Endothelial cell (in vitro differentiated cells): ENCODE results near the gene ALDH4A1. TPM values are rescaled to one million over a fixed set of nuclear protein-coding genes. Genes with fewer than 3 reads are reported as not detected.
A peak's percentile ranks its signal among the peaks of the same experiment; 100 is the strongest.

Source experiments
- DNase-seq: peaks from one replicate; pipeline ENCODE4 v3.0.0; 2021; ENCODE audit warnings: low spot score
- H3K27ac Mint-ChIP-seq: one replicate; pipeline ENCODE4 v1.8.0; 2021; ENCODE audit warnings: mixed read lengths, inconsistent platforms; ENCODE audit not compliant: unreplicated experiment
- H3K27me3 Mint-ChIP-seq: one replicate; pipeline ENCODE4 v1.8.0; 2021; ENCODE audit warnings: mild to moderate bottlenecking, moderate library complexity, mixed read lengths, inconsistent platforms; ENCODE audit not compliant: unreplicated experiment
- H3K36me3 Mint-ChIP-seq: one replicate; pipeline ENCODE4 v1.8.0; 2021; ENCODE audit warnings: mild to moderate bottlenecking, low read depth, mixed read lengths, inconsistent platforms; ENCODE audit not compliant: unreplicated experiment
- H3K4me1 Mint-ChIP-seq: one replicate; pipeline ENCODE4 v1.8.0; 2021; ENCODE audit warnings: mild to moderate bottlenecking, mixed read lengths, inconsistent platforms; ENCODE audit not compliant: unreplicated experiment
- H3K4me3 Mint-ChIP-seq: one replicate; pipeline ENCODE4 v1.8.0; 2021; ENCODE audit warnings: mild to moderate bottlenecking, mixed read lengths, inconsistent platforms; ENCODE audit not compliant: unreplicated experiment
- H3K9me3 Mint-ChIP-seq: one replicate; pipeline ENCODE4 v1.8.0; 2021; ENCODE audit warnings: mixed read lengths, inconsistent platforms; ENCODE audit not compliant: unreplicated experiment
- total RNA-seq: library from RNA; stranded (reverse); fragmentation: NEBNext Ultra II Directional; extraction: Animal tissue kit (Norgen Biotek cat#: 25700); gene quantifications from one replicate; pipeline ENCODE4 v1.2.1, GENCODE V29; 2021; ENCODE audit not compliant: unreplicated experiment
- TF ChIP-seq, protein P1 (sequence below): fragments of 200-600 bp; sonication (generic); IDR thresholded peaks from one replicate; pipeline ENCODE4 v1.5.0; 2021; ENCODE audit warnings: antibody characterized with exemption; ENCODE audit not compliant: unreplicated experiment

Gene ALDH4A1
- total RNA-seq, 1 donor from 2014 or later, result 27.8 TPM

- no peak for DNase-seq
- H3K27ac Mint-ChIP-seq, result no peak overlapping the region
- peaks cover 9% of the 10 kb centered on the region for H3K36me3 Mint-ChIP-seq
- H3K9me3 Mint-ChIP-seq, result no peaks in the 10 kb centered on the region
- peaks cover 7% of the 10 kb centered on the region for H3K27me3 Mint-ChIP-seq
- peak overlapping the region; percentile 37 for H3K4me3 Mint-ChIP-seq
- no peaks in the 10 kb centered on the region for H3K4me1 Mint-ChIP-seq
- TF ChIP-seq, protein P1, sequence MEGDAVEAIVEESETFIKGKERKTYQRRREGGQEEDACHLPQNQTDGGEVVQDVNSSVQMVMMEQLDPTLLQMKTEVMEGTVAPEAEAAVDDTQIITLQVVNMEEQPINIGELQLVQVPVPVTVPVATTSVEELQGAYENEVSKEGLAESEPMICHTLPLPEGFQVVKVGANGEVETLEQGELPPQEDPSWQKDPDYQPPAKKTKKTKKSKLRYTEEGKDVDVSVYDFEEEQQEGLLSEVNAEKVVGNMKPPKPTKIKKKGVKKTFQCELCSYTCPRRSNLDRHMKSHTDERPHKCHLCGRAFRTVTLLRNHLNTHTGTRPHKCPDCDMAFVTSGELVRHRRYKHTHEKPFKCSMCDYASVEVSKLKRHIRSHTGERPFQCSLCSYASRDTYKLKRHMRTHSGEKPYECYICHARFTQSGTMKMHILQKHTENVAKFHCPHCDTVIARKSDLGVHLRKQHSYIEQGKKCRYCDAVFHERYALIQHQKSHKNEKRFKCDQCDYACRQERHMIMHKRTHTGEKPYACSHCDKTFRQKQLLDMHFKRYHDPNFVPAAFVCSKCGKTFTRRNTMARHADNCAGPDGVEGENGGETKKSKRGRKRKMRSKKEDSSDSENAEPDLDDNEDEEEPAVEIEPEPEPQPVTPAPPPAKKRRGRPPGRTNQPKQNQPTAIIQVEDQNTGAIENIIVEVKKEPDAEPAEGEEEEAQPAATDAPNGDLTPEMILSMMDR, result no peak
Observed at GRCh38 chr1:18880585-18880984, 21.8 kb downstream of the ALDH4A1 start.

DNA sequence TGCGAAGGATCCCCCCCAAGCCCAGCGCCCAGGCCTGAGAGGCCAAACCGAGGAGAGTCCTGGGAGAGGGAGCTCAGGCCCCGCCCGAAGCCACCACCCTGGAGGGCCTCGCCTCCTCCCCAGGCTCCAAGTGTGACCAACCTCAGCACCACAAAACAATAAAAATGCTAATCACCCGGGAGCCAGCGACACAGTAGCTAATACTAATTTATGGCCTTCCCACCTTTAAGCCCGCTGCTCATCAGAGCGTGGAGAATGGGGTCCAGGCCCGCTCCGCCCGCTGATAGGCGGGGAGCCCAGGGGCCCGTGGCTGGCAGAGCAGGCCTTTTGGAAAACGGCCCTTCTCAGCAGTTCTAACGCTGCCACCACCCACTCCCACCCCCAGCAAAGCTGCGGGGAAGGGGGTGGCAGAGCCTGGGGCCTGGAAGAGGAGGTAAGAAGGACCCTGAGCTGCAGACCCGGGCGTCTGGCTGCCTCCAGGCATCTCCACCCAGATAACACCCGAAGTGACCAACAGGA lies 22.5 kb downstream of the ALDH4A1 start:
- TF ChIP-seq, protein P1, result no peak
- DNase-seq, result no peak
- no peak overlapping the region for H3K4me3 Mint-ChIP-seq
- H3K4me1 Mint-ChIP-seq, result no peaks in the 10 kb centered on the region
- H3K27ac Mint-ChIP-seq, result no peak overlapping the region
- H3K36me3 Mint-ChIP-seq, result peaks cover 9% of the 10 kb centered on the region
- H3K9me3 Mint-ChIP-seq, result no peaks in the 10 kb centered on the region
- H3K27me3 Mint-ChIP-seq, result peaks cover 7% of the 10 kb centered on the region

DNA sequence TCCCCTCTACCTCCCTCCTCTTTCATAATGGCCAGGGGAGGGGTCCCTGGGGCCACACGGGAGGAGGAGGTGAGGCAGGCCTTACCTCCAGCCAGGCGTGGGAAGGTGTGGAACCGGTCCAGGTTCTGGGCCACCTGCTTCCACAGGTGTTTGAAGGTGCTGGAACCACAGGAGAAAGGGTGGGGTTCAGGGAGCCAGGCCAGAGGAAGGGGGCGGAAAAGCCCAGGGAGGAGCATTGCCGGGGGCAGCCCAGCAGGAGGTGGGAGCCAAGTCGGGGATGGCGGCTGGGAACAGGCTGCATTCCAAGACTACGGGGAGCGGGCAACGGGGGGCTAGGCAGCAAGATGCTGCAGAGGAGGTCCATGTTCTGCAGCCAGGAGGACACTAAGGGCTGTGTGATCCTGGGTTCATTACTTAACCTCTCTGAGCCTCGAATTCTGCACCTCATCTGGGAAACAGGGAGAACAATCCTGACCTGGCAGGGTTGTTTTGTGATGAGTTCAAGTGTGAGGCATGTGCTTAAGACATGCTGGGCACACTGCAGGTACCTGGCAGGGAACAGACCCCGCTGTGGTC lies 23.1 kb downstream of the ALDH4A1 start:
- Mint-ChIP-seq H3K4me1 (no peaks in the 10 kb centered on the region), H3K27me3 (peaks cover 7% of the 10 kb centered on the region), H3K9me3 (no peaks in the 10 kb centered on the region), H3K36me3 (peaks cover 9% of the 10 kb centered on the region), H3K27ac (no peak overlapping the region), H3K4me3 (no peak overlapping the region)
- TF ChIP-seq, protein P1, result no peak
- no peak for DNase-seq

GRCh38 chr1:18878538-18879214 lies 23.7 kb downstream of the ALDH4A1 start:
- Mint-ChIP-seq H3K27me3 (peaks cover 7% of the 10 kb centered on the region), H3K9me3 (no peaks in the 10 kb centered on the region), H3K4me3 (no peak overlapping the region), H3K27ac (peak overlapping the region; percentile 42), H3K36me3 (peaks cover 9% of the 10 kb centered on the region), H3K4me1 (no peaks in the 10 kb centered on the region)
- no peak for DNase-seq
- TF ChIP-seq, protein P1, result no peak

- no peak overlapping the region for H3K27ac Mint-ChIP-seq
- H3K4me1 Mint-ChIP-seq, result no peaks in the 10 kb centered on the region
- peaks cover 3% of the 10 kb centered on the region for H3K27me3 Mint-ChIP-seq
- TF ChIP-seq, protein P1, result no peak
- H3K4me3 Mint-ChIP-seq, result no peak overlapping the region
- no peaks in the 10 kb centered on the region for H3K9me3 Mint-ChIP-seq
- DNase-seq, result no peak
- peaks cover 6% of the 10 kb centered on the region for H3K36me3 Mint-ChIP-seq
Observed at GRCh38 chr1:18877282-18877681, 25.1 kb downstream of the ALDH4A1 start.
